Endothelial cell of umbilical vein (primary cell): ENCODE data around the gene CDH2. TPM values are rescaled to one million over a fixed set of nuclear protein-coding genes. Genes with fewer than 3 reads are reported as not detected.

Source experiments
- BruUV-seq: library from RNA; stranded (reverse); fragments of 400-500 nt; replicated peaks from 2 replicates; lab custom pipeline; 2021; lab: Mats Ljungman, UMichigan
- CTCF ChIA-PET: fragments of 300-600, 350-600 bp; sonication (Branson Sonifier 250); formaldehyde crosslinking; loops from one replicate; lab custom pipeline; 2021; ENCODE audit warnings: antibody characterized with exemption, inconsistent platforms; lab: Charles Lee
- POLR2A ChIA-PET: fragments of 300-600, 350-600 bp; sonication (Branson Sonifier 250); formaldehyde crosslinking; loops from one replicate; lab custom pipeline; 2021; ENCODE audit warnings: antibody characterized with exemption, inconsistent platforms; lab: Charles Lee
- DNase-seq: peaks from one replicate; pipeline ENCODE4 v3.0.0-alpha.2; 2011; ENCODE audit warnings: low read depth, low spot score
- FAIRE-seq: peaks from 2 replicates; lab custom pipeline; 2011; peaks lifted over from hg19 to GRCh38; lab: Jason Lieb, UNC
- H2AFZ ChIP-seq: 2 replicates; pipeline ENCODE4 v1.6.0; 2012; ENCODE audit warnings: low read depth, low read length, control low read depth, inconsistent platforms
- H3K27ac ChIP-seq: 2 replicates; pipeline ENCODE4 v1.5.1; 2011; ENCODE audit warnings: low read depth, mild to moderate bottlenecking, control low read depth, low read length, moderate library complexity; ENCODE audit not compliant: insufficient read depth
- H3K27me3 ChIP-seq, 2 experiments: 2 replicates each; pipeline versions ENCODE4 v1.6.0 to v1.6.1; 2011; ENCODE audit warnings: low read length in 2 of 2, mixed read lengths in 1 of 2; ENCODE audit not compliant: control insufficient read depth in 2 of 2, insufficient read depth in 2 of 2
- H3K36me3 ChIP-seq, 2 experiments: 2 replicates in 1 of 2; 3 replicates in 1 of 2; pipeline ENCODE4 v1.5.1; 2011; ENCODE audit warnings: low read length in 2 of 2, mild to moderate bottlenecking in 1 of 2, moderate library complexity in 1 of 2; ENCODE audit not compliant: control insufficient read depth in 2 of 2, insufficient read depth in 2 of 2; ENCODE audit errors: extremely low read depth in 1 of 2
- H3K4me1 ChIP-seq: 3 replicates; pipeline ENCODE4 v1.5.1; 2011; ENCODE audit warnings: mild to moderate bottlenecking, low read length; ENCODE audit not compliant: control insufficient read depth, insufficient read depth; ENCODE audit errors: extremely low read depth
- H3K4me2 ChIP-seq: 2 replicates; pipeline ENCODE4 v1.6.1; 2011; ENCODE audit warnings: low read length, control low read depth, mixed read lengths; ENCODE audit not compliant: insufficient read depth
- H3K4me3 ChIP-seq, 3 experiments: fragments of 200-600 bp in 1 of 3; sonication (generic), shearing (Covaris generic) in 1 of 3; replicated peaks in 1 of 3; 2 replicates each; pipeline ENCODE4 v1.5.1; 2011 to 2016; ENCODE audit warnings: control low read depth in 3 of 3, low read length in 3 of 3, mild to moderate bottlenecking in 2 of 3, inconsistent platforms in 1 of 3, low read depth in 1 of 3, moderate library complexity in 1 of 3; ENCODE audit not compliant: insufficient read depth in 1 of 3
- H3K79me2 ChIP-seq: 2 replicates; pipeline ENCODE4 v1.6.0; 2012; ENCODE audit warnings: low read length, inconsistent platforms; ENCODE audit not compliant: control insufficient read depth, insufficient read depth
- H3K9ac ChIP-seq: replicated peaks from 2 replicates; pipeline ENCODE3; 2011; ENCODE audit warnings: low read length, control low read depth; ENCODE audit not compliant: insufficient read depth; ENCODE audit errors: extremely low read depth
- H3K9me1 ChIP-seq: replicated peaks from 3 replicates; pipeline ENCODE4 v1.6.0; 2011; ENCODE audit warnings: mild to moderate bottlenecking, low read length; ENCODE audit not compliant: control insufficient read depth, insufficient read depth; ENCODE audit errors: extremely low read depth
- H3K9me3 ChIP-seq: replicated peaks from 2 replicates; pipeline ENCODE4 v1.5.1; 2012; ENCODE audit warnings: low read length, inconsistent platforms; ENCODE audit not compliant: control insufficient read depth, insufficient read depth
- H4K20me1 ChIP-seq: replicated peaks from 2 replicates; pipeline ENCODE3; 2011; ENCODE audit warnings: mild to moderate bottlenecking, low read length; ENCODE audit not compliant: control insufficient read depth, insufficient read depth; ENCODE audit errors: extremely low read depth
- CTCF ChIP-seq, 2 donors: IDR thresholded peaks; 1 replicate in 1 of 2; 2 replicates in 1 of 2; pipeline ENCODE4 v1.5.1; 2011; ENCODE audit warnings: low read length in 2 of 2, mild to moderate bottlenecking in 2 of 2, moderate library complexity in 2 of 2, control low read depth in 1 of 2, inconsistent platforms in 1 of 2, low read depth in 1 of 2; ENCODE audit not compliant: insufficient read depth in 1 of 2; ENCODE audit errors: extremely low read depth in 1 of 2
- EZH2 ChIP-seq: IDR thresholded peaks from 2 replicates; pipeline ENCODE4 v1.6.1; 2012; ENCODE audit warnings: borderline replicate concordance, low read depth, mild to moderate bottlenecking, moderate library complexity, low read length, inconsistent platforms; ENCODE audit not compliant: severe bottlenecking
- FOS ChIP-seq: IDR thresholded peaks from 2 replicates; pipeline ENCODE4 v1.6.1; 2011; ENCODE audit warnings: mild to moderate bottlenecking, low read length, moderate library complexity, borderline replicate concordance; ENCODE audit not compliant: insufficient read depth
- GATA2 ChIP-seq: IDR thresholded peaks from 2 replicates; pipeline ENCODE4 v1.7.0; 2011; ENCODE audit warnings: low read depth, mild to moderate bottlenecking, moderate library complexity, mixed read lengths, low read length; ENCODE audit not compliant: insufficient read length, insufficient read depth
- JUN ChIP-seq: IDR thresholded peaks from 2 replicates; pipeline ENCODE4 v1.6.1; 2011; ENCODE audit warnings: borderline replicate concordance, low read depth; ENCODE audit not compliant: insufficient read length, insufficient read depth
- MAX ChIP-seq: IDR thresholded peaks from 2 replicates; pipeline ENCODE4 v1.6.1; 2011; ENCODE audit not compliant: insufficient read depth, insufficient read length
- MYC ChIP-seq: IDR thresholded peaks from one replicate; pipeline ENCODE4 v1.6.1; 2011; ENCODE audit warnings: mild to moderate bottlenecking, low read depth, low read length
- POLR2A ChIP-seq: IDR thresholded peaks from 2 replicates; pipeline ENCODE4 v1.6.1; 2012; ENCODE audit warnings: low read depth, mild to moderate bottlenecking, control low read depth, low read length
- POLR2AphosphoS5 ChIP-seq: IDR thresholded peaks from 2 replicates; pipeline ENCODE4 v1.6.1; 2012; ENCODE audit warnings: low read depth, mild to moderate bottlenecking, control low read depth, low read length, moderate library complexity; ENCODE audit not compliant: insufficient read depth
- dilution Hi-C: fragments of 300-500 bp; cut with MboI; formaldehyde crosslinking; loops from one replicate; pipeline ENCODE4 v1.15.0; 2019; ENCODE audit warnings: low sequenced_read_pairs; ENCODE audit not compliant: extremely low pct_ligation_motif_present
- intact Hi-C: fragments of 100-400 bp; cut with micrococcal nuclease; formaldehyde crosslinking; loops from one replicate; pipeline ENCODE4 v1.10.0; 2022
- polyA plus RNA-seq, 4 experiments: library from polyadenylated mRNA; depleted of rRNA in 3 of 4; stranded (reverse) in 3 of 4; unstranded in 1 of 4; fragments of >200 nt; gene quantifications; 2 replicates each; pipeline versions ENCODE4 v1.2.1 to v1.2.3, GENCODE V29; 2011 to 2012; ENCODE audit warnings: missing spikeins in 1 of 4
- total RNA-seq: library from RNA; stranded (reverse); gene quantifications from 2 replicates; pipeline ENCODE4 v1.2.3, GENCODE V29; 2021

Gene CDH2
- total and polyA plus RNA-seq, 2 donors (not counting 3 experiments of a cell fraction or from before 2014, with no cell fraction given): 37.6 to 59.5 TPM

GRCh38 chr18:27921904-27922751 lies 254.8 kb downstream of the CDH2 start:
- intact Hi-C loops: no loop called here
- no peak overlapping the region for H3K27ac ChIP-seq
- no peaks in the 10 kb centered on the region for H3K9me3 ChIP-seq
- DNase-seq (no peak), FAIRE-seq (no peak)
- no peaks in the 10 kb centered on the region for H3K4me1 ChIP-seq
- no peak overlapping the region for H2AFZ ChIP-seq
- no peak overlapping the region for H3K9ac ChIP-seq
- H3K4me3 ChIP-seq: no peak overlapping the region
- BruUV-seq: no TSS peak
- ChIA-PET POLR2A (no interaction called here), CTCF (interaction anchor here (1.0 to 1.9 kb wide), 5 partner anchors 8 to 255 kb away, joined by 3 to 5 read pairs (median 3); partner anchors contain the start of gene CDH2)
- H3K4me2 ChIP-seq: no peak overlapping the region
- dilution Hi-C loops: no loop called here
- H3K36me3 ChIP-seq: no peaks in the 10 kb centered on the region
- H3K27me3 ChIP-seq: no peaks in the 10 kb centered on the region
- no peaks in the 10 kb centered on the region for H3K79me2 ChIP-seq
- H4K20me1 ChIP-seq: no peaks in the 10 kb centered on the region
- H3K9me1 ChIP-seq: no peaks in the 10 kb centered on the region
- TF ChIP-seq FOS (no peak), POLR2AphosphoS5 (no peak), MYC (no peak), MAX (no peak), POLR2A (no peak), CTCF (IDR thresholded peaks at IDR 0.05; ENCODE audit: extremely low read depth in 1 of 2, insufficient read depth in 1 of 2, low read depth in 1 of 2, low read length in 2 of 2) (no peak), JUN (no peak), GATA2 (no peak), EZH2 (no peak)
